ENCODE measurements around the gene SLC15A3.

SLC15A3 gene

DNA sequence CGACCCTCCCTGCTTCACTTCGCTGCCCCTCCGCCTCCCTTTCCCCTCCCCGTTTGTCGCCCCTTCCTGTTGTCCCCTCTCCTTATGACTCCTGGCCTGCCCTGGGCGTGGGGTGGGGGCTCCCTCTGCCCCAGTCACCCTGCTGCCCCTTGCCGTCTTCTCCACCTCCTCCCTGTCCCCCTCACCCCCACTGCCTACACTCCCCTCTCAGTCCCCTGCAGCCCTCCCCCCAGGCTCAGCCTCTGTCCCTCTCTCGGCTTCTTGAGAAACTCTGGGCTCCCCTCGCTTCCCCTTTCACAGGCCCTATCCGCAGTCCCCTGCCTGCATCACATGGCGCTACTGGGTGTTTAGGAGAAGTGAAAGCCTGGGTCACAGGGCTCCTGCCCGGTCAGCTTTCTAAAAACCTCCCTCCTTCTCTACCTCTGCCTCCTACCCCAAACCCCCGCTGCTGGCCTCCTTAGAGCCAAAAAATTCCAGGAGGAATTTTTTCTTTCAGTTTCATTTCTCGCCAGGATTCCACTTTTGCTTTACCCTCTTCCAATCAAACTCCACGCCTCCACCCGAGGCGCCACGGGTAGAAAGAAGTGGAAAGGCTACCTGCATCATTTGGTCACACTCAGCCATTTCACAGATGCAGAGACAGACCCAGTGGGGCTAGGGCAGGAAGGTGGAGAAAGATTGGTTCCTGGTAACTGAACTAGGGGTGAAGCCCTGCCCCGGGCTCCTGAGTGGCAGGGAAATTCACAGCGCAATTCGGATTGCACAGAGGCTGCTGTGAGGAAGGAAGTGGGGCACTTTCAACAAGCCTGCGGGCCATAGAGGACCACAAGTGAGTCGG is at the start of gene SLC15A3:
Gene SLC15A3 (minus strand): TSS at position 273 of the 838 bp plus-strand sequence. CDS start 625 bp downstream, outside the sequence.
- DNase-seq (ENCODE audit: insufficient read length, low spot score) (peak; percentile 84), FAIRE-seq (peak; percentile 100)

DNA sequence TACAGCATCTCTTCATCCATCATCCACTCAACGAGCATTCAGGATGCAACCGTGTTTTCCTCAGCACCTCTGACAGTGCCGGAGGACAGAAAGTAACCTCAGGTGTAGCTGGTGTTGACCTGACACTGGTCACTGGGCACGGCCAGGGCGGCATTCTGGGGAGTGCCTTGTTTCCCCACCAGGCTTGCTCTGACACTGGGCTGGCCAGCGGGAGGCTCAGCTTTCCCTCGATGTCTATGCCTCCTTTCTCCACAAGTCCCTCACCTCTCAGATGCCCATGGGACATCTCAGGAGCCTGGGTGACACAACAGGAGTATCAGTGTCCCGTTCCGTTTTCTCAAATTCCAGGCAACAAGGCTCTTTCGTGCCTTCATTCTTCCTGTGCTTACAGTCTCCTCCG is 48.5 kb upstream of the SLC15A3 start:
- no peak for FAIRE-seq

DNA sequence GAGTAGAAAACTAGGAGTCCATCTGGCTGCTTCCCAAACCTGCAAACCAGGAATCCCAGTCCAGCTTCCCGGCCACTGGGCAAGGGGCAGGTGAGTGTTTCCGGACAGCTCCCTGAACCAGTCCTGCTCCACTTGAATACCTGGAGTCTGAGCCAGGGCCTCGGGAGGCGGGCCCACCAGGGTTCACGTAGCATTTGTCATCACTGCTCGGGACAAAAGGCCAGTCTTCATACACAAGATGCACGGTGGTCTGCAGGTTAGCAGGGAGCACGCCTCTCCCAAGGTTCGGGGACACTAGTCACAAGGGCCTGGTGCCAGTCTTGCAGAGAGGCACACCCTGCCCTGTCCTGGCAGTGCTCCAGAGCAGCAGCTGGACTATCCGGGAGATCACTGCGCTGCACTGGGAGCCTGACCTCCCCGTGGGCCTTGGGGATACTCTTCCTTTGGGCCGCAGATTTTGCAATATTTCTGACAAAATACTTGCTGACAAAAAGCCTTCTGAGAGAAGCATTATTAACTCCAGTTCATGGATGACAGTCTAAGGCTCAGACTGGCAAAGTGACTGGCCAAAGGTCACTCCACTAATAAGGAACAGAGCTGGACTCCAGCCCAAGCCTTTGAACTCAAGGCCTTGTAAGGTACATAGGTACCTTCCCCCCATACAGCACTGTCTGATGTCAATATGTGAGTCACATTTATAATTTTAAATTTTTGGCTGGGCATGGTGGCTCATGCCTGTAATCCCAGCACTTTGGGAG is 44.6 kb upstream of the SLC15A3 start:
- no peak for DNase-seq (ENCODE audit: insufficient read length, low spot score)
- no peak for FAIRE-seq

More for the DNA sequence above, 48.5 kb upstream of the SLC15A3 start:
- no peak for DNase-seq (ENCODE audit: insufficient read length, low spot score)

DNA sequence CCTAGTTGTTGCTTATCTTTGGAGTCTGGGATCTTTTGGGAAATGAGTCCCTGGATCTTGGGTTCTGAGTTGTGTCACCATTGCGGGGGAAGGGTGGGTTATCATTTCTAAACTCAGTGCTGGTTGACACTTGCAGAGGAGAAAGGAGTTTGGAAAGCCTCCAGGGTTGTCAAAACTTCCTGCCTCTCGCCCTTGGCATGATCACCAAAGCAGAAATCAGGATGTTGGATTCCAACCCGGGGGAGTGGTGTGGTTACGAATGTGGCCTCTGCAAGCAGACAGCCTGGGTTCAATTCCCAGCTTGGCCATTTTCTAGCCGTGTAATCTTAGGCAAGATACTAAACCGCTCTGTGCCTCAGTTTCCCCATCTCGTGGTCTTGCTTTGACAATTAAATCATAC is 43.8 kb upstream of the SLC15A3 start:
- no peak for FAIRE-seq
- DNase-seq (ENCODE audit: insufficient read length, low spot score) = no peak

DNA sequence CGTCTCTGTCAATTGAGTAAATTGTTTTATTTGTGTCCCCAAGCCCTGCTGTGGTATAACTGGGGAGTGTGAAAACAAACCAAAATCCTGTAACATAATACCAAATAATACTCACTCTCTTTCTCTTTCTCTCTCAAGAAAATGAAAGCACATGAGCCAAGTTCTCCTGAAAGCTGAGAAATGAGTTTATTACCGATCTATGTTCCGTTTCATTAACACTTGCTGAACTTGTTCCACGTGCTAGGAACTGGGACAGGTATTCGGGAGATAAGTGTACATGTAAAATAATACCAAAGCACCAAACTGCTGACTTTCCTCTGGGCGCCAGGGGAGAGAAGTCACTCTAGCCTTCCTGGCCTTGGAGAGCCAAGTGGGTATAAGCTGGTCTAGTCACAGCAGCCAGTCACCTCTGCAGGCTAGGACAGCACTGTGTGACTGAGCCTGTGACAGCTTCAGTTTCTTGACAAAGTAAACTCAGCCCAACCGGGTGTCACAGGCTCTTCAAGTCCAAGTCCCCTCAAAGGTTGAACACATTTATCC is 42.6 kb upstream of the SLC15A3 start:
- FAIRE-seq (no peak), DNase-seq (ENCODE audit: insufficient read length, low spot score) (no peak)

DNA sequence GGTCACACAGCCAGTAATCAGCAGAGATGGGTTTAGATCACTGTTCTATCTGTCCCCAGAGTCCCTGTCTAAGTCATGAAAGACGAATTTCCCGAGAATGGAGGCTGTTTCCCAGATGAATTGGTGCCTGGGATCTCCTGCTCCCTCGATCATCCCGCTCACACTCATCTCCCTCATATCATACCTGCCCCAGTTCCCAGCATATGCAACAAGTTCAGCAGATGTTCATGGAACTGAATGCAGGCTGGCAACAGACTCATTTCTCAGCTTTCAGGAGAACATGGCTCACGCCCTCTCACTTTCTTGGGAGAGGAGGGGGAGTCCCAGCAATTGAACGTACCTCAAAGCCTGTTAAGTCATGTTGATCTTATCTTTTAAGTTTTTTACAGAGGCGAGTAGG is 41.6 kb upstream of the SLC15A3 start:
- no peak for FAIRE-seq
- no peak for DNase-seq (ENCODE audit: insufficient read length, low spot score)

DNA sequence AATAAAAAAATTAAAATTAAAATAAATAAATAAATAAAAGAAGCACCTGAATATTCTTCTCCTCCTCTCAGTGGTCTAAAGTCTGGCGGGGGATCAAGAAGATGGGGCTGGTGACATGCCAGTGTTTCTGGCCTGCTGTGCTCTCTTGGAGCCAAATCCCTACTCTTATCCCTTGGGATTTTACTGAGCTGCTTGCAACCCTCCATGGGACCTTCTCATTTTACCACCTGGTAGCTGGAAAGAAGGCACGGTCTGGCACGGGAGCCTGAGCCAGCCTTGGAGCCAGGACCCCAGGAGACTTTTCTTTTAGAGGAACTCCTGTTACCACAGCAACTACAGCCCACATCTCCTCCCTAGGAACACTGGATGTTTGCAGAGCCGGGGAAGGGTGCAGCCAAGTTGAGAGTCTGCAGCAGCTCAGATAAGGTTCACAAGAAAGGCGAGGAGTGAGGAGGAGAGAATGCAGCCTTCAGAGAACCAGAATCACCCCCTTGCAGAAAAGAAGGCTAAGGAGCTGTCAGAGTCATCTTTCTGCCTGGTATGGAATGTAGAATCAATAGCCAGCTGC is 41.0 kb upstream of the SLC15A3 start:
- DNase-seq (ENCODE audit: insufficient read length, low spot score) = no peak
- no peak for FAIRE-seq

DNA sequence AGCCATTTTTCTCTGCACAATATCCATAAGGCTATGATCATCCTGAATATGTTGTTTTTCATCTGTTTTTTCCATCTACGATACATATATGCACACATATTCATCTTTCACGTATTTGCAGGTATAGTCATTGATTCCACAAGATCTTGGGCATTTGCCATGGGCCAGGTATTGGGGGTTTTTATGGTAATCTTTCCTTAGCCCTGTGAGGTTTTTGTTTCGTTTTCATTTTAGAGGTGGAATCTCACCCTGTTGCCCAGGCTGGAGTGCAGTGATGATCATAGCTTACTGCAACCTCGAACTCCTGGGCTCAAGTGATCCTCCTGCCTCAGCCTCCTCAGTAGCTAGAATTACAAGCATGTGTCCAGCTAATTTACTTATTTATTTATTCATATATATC is 39.5 kb upstream of the SLC15A3 start:
- DNase-seq (ENCODE audit: insufficient read length, low spot score) = no peak
- no peak for FAIRE-seq

DNA sequence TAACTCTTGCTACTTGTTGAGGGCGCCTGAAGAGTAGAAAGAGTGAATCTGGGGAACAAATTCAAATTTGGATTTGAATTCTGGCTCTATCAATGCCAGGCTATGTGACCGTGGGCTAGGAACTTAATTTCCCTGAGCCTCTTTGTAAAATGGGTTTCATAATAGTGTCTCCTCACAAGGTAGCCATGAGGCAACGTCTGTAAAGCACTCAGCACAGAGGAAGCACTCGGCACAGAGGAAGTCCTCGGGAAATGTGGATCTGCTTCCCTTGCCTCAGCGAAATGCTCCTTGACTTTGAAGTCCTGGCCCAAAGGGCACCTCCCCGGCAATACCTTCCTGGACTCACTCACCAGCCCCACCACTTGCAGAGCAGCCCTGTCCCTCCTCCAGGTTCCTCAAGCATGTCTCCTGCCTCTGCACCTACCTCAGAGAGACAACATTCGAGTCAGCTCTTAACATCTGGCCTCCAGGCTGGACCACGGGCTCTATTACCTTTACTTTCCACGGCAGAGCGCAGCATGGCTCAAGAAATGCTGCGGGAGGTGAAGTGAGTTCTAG is 37.2 kb upstream of the SLC15A3 start:
- DNase-seq (ENCODE audit: insufficient read length, low spot score) (no peak), FAIRE-seq (no peak)

DNA sequence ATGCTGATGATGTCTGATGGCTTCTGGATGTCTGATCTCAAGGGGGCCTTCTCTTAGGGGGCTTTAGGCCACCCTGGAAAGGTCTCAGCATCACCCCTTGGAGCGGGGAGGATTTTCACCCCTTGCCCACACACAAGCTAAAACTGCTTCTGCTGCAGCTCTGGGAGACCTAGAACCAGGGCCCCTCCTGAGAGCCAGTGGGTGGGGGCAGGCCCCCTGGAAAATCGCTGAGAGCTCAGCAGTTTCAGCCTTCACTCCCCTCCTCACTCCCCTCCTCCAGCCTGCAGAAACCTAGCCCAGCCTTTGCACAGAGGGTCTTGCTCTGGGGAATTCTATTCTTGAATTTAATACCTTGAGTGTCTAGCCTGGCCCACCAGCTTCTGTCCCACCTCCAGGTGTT is 36.7 kb upstream of the SLC15A3 start:
- DNase-seq (ENCODE audit: insufficient read length, low spot score) (no peak), FAIRE-seq (no peak)

DNA sequence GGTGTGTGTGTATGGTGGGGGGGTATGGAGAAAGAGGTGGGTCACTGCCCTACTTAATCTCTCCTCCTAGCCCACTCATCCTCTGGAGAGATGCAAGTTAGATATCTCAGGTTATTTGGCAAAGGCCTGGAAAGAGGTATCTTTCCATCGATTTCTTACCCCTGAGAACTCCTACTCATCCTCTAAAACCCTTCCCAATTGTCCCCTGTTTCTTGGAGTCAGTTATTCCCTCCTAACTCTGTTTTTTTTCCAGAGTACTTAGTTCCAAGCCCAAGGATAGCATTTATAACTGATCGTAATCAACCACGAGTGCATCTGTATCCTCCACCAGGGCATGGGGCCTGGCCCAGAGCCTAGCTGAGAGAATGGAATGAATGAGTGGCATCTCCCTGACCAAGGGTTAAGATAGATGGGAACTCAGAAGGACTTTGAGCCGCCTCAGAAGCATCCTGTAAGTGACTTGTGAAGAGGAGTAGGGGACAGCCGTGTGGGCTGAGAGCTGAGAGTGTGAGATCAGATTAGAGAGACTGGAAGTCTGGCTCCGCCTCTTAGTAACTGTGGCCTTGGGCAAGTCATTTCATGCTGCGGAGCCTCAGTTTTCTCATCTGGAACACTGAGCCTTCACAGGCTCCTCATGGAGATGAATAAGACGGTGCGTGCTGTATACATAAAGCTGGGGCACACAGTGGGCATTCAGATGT is 35.8 kb upstream of the SLC15A3 start:
- DNase-seq (ENCODE audit: insufficient read length, low spot score) (no peak), FAIRE-seq (no peak)

DNA sequence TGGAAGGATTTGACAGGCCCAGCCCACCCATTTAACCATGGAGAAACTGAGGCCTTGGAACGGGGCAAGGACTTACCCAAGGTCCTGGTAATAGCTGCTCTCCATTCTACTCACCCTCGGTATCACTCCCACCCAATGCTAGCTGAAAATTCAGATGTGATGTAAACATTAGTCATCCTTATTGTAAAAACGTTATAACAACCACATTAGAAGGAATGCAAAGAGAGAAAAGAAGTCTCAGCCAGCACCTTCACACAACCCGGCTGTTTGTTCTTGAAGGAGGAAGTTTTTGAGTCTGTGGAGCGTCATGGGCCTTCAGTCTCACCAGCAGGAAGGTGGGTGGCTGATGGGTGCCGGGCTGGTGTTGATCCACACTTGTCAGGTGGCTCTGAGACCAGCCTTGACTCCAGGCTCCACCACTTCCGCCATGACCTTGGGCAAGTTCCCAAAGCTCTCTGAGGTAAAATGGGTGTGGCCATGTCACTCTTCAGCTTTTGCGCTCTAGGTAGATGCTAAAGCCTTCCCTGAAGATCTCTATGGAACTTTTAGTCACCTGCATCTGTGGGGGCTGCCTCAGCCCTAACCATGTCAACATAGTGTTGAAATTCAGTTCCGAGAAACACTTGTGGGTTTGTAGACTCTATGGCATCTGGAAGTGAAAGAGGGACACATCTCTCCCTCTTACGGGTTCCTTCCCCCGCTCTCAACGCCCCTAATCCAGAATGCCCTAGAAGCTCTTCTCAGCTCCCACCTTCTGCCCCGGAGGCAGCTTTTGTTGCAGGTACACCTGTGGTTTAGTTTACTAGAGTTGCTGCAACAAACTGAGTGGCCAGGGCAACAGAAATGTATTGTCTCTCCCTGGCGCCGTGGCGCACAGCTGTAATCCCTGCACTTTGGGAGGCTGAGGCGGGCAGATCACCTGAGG is 34.3 kb upstream of the SLC15A3 start:
- DNase-seq (ENCODE audit: insufficient read length, low spot score) (no peak), FAIRE-seq (no peak)

DNA sequence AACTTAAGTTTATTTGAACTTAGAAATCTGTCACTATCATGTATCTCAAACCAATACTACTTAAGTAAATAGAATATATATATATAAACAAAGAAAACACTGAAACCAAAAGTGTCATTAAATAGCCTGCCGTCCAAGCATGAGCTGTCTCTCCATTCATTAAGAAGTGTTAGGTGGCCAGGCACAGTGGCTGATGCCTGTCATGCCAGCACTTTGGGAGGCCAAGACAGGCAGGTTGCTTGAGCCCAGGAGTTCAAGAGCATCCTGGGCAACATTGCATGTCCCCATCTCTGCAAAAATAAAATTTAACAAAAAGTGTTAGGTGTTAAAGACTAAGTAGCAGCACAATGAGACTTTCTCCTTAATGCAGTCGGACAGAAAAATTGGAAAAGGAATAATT is 33.5 kb upstream of the SLC15A3 start:
- FAIRE-seq = no peak
- no peak for DNase-seq (ENCODE audit: insufficient read length, low spot score)

DNA sequence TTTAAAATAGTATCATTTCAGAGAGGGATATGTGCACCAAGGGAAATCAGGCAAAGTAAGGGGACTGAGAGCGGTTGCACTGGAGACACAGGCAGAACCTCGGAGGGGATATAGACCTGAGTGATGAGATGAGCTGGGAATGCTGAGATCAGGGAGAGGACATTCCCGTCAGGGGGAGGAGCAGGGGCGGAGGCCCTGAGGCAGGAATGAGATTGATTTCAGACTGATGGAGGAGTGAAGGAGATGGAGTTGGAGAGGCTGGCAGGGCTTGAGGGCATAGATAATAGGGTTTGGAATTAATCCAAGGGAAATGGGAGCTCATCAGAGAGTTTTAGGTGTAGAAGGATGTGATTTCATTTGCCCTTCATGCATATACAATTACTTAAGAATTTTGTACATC is 32.7 kb upstream of the SLC15A3 start:
- FAIRE-seq (no peak), DNase-seq (ENCODE audit: insufficient read length, low spot score) (no peak)

DNA sequence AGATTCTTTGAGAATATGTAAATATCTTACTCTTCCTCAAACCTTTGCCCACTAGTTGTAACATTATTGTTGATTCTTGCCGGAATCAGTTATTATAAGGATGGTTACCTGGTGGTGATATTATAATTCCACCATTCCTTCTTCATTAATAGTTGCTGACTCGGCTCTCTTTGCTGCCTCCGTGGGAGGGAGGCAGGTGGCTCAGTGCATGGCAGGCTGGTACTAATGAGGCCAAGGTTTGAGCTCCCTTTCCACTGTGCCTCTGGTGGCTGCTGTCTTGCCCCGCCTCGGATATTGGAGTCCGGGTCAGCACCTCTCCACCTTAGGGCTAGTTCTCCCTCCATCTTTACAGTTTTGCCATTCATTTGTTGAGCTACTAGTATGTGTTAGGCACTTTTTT is 32.2 kb upstream of the SLC15A3 start:
- DNase-seq (ENCODE audit: insufficient read length, low spot score) (no peak), FAIRE-seq (no peak)

DNA sequence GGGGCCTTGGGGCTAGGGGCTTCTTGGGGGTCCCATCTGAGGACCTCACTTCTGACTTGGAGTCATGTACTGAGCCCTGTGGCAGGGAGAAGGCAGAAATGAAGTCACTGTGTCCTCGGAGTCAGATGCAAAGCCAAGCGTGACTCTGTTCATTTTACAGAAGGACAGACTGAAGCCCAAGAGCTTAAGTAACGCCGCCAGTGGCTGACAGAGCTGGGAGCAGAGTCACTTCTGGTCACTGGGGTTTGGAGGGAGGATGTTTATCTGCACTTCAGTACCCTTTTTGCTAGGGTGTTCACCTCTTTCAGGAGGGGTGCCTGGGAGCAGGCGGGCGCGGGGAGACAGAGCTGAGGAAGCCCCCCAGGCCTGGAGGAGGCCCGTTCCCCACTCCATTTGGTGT is 30.2 kb upstream of the SLC15A3 start:
- no peak for FAIRE-seq
- no peak for DNase-seq (ENCODE audit: insufficient read length, low spot score)

DNA sequence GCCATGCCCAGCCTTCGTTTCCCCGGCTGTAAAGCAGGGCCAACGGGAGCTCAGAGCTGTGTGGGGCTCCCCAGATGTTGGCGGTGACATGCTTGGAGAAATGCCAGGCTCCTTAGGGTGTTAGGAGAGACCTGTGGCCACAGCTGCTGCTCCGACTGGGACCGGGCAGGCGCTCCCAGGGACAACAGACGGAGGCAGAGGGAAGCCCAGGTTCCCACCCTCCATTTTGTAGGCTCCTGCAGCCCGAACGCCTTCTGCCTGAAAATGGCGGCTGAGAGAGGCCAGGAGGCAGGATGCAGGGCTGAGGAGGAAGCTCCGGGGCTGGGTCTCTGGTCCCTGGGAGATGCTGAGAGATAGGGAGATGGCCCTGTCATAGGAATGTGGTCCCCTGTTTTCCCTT is 29.5 kb upstream of the SLC15A3 start:
- FAIRE-seq (no peak), DNase-seq (ENCODE audit: insufficient read length, low spot score) (no peak)

DNA sequence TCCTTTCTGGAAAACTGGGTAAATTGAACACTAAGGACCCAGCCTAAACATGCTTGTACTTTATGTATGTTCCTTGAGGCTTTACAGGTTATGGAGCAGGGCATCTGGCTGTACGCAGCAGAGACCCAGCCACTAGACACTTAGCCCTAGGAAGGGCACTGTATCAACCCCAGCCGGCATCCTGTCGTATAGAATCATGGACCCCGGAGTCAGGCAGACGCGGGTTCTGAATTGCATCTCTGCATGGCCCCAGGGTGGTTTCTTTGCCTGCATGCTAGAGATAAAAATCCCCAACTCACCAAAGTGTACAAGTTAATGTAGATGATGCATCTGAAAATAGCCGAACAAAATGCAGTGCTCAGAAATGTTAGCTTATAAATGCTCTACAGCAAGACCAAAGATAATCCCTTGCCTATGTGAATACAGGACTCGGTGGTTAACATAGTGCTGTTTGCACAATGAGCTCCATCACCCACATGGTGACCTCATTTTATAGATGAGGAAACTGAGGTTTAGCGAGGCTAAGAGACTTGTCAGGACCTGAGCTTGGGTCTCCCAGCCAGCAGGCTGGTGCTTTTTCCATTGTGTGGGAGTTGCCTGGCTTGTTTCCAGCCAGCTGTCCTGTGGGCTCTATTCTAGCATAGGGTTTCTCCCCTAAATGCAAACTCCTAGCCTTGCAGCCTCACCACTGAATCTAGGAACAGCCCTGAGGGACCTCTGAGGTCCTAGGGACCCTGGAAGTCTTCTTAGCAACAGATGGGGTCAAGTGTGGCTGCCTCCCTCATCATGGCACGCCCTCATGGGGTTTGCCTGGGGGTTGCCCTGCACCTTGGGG is 26.8 kb upstream of the SLC15A3 start:
- FAIRE-seq (no peak), DNase-seq (ENCODE audit: insufficient read length, low spot score) (no peak)

DNA sequence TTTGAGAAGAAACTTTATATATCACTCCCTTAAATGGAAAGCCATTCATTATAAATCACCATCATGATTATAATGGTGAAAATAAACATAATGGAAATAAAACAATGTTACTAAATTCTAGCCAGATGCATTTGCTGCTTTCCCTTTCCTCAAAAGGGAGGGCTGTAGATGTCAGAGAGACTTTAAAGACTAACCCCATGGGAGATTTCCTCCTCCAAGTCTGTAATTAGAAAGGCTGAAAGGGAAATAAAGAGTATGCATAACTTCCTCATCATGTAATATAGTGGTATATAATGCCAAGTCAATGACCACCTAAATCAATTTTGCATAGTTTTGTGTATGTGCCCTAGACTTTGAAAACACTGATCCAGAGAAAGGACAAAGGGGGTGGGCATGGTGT is 25.9 kb upstream of the SLC15A3 start:
- DNase-seq (ENCODE audit: insufficient read length, low spot score) (no peak), FAIRE-seq (no peak)

Data from GM19239 (cell line).